GM12801 (cell line): ENCODE data around the gene MXD4.
A peak's percentile ranks its signal among the peaks of the same experiment; 100 is the strongest.

Experiments
- TF ChIP-seq, protein P1 (sequence below): IDR thresholded peaks from one replicate; pipeline ENCODE4 v1.5.1; 2011; ENCODE audit warnings: control low read depth; ENCODE audit not compliant: insufficient read length; ENCODE audit errors: extremely low read depth

MXD4 gene

GRCh38 chr4:2220016-2220630, 41.8 kb downstream of the MXD4 start:
- TF ChIP-seq, protein P1, sequence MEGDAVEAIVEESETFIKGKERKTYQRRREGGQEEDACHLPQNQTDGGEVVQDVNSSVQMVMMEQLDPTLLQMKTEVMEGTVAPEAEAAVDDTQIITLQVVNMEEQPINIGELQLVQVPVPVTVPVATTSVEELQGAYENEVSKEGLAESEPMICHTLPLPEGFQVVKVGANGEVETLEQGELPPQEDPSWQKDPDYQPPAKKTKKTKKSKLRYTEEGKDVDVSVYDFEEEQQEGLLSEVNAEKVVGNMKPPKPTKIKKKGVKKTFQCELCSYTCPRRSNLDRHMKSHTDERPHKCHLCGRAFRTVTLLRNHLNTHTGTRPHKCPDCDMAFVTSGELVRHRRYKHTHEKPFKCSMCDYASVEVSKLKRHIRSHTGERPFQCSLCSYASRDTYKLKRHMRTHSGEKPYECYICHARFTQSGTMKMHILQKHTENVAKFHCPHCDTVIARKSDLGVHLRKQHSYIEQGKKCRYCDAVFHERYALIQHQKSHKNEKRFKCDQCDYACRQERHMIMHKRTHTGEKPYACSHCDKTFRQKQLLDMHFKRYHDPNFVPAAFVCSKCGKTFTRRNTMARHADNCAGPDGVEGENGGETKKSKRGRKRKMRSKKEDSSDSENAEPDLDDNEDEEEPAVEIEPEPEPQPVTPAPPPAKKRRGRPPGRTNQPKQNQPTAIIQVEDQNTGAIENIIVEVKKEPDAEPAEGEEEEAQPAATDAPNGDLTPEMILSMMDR: peak; percentile 82

- TF ChIP-seq, protein P1: no peak
Measured at GRCh38 chr4:2219233-2219760, 42.6 kb downstream of the MXD4 start.

DNA sequence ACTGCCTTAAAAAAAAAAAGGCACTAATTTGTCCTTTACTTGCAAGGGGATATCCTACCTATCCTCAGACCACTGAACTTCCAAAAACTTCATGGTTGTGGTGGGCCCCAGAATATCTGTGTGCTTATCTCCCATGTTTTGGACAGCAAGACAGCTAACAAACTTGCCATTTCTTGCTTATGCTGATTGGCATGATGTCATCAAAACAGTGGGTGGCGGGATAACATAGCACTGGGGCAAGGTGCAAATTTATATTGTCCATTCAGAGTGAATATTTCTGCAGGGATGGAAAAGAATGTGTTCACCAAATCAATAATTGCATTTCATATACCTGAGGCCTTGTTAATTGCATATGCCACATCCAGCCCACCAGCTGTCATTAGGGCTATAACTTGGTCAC, 43.5 kb downstream of the MXD4 start:
- TF ChIP-seq, protein P1: no peak

GRCh38 chr4:2217726-2218125, 44.2 kb downstream of the MXD4 start:
- TF ChIP-seq, protein P1: no peak

DNA sequence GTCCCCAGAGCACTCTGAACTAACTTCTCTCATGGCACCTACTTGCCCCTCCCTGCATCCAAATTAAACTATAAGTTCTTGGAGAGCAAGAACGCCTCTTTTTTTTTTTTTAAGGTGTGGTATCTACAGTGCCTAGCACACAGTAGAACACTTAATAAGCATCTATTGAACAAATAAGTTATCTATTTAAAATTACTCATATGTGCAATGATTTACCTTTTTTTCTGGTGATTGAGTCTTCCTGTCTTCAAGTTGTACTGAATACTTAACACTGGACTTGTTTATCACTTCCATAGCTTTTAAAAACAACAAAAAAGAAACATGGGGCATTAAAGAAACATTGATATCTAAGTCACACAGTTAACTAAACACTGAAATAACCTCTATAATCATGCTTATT, 49.1 kb downstream of the MXD4 start:
- TF ChIP-seq, protein P1: no peak
